Frontal cortex (tissue), 4 donors: Measurements from ENCODE around the gene CDH23. TPM values are rescaled to one million over a fixed set of nuclear protein-coding genes. Genes with fewer than 3 reads are reported as not detected.

ENCODE experiments used
- DNase-seq, 2 donors: peaks; one replicate each; pipeline ENCODE4 v3.0.0; 2012; ENCODE audit warnings: low spot score in 2 of 2
- FAIRE-seq: peaks from 2 replicates; lab custom pipeline; 2012; peaks lifted over from hg19 to GRCh38; lab: Jason Lieb, UNC
- total RNA-seq: library from RNA; depleted of rRNA; stranded (reverse); fragments of >200 nt; gene quantifications from one replicate; pipeline ENCODE4 v1.2.3, GENCODE V29; 2014
- donor health status: control.
- donor health status: control.
- donor health status: control.

The CDH23 gene
- total RNA-seq, 1 donor from 2014 or later: 3.3 TPM

- no peak for FAIRE-seq
- DNase-seq: no peak
Measured at GRCh38 chr10:71765176-71765904, 368.6 kb downstream of the CDH23 start.

GRCh38 chr10:71765906-71766716 is 369.4 kb downstream of the CDH23 start:
- no peak for DNase-seq
- FAIRE-seq: no peak

GRCh38 chr10:71766717-71767419 is 370.1 kb downstream of the CDH23 start:
- DNase-seq: no peak
- no peak for FAIRE-seq

- FAIRE-seq (no peak), DNase-seq (no peak)
Measured at GRCh38 chr10:71767420-71768035, 370.8 kb downstream of the CDH23 start.

GRCh38 chr10:71769279-71769823 is 372.6 kb downstream of the CDH23 start:
- DNase-seq: no peak
- no peak for FAIRE-seq

- FAIRE-seq (no peak), DNase-seq (no peak)
Measured at GRCh38 chr10:71770255-71770654, 373.5 kb downstream of the CDH23 start.

GRCh38 chr10:71770789-71771188 is 374.1 kb downstream of the CDH23 start:
- DNase-seq (no peak), FAIRE-seq (no peak)

GRCh38 chr10:71771204-71771603 is 374.5 kb downstream of the CDH23 start:
- no peak for DNase-seq
- no peak for FAIRE-seq

GRCh38 chr10:71771821-71772617 is 375.3 kb downstream of the CDH23 start:
- FAIRE-seq (no peak), DNase-seq (peak in 1 of 2 donors; percentile 67)

GRCh38 chr10:71772832-71773220 is 376.1 kb downstream of the CDH23 start:
- FAIRE-seq: no peak
- DNase-seq: no peak

- DNase-seq (peak; percentile 73 to 93), FAIRE-seq (no peak)
Measured at GRCh38 chr10:71773221-71773971, 376.7 kb downstream of the CDH23 start, which contains the start of gene VSIR. Gene VSIR (minus strand): TSS chr10:71773520. CDS start chr10:71773439, 81 bp downstream.

- FAIRE-seq (no peak), DNase-seq (no peak)
Measured at GRCh38 chr10:71774916-71775702, 378.4 kb downstream of the CDH23 start.

GRCh38 chr10:71776481-71776925 is 379.8 kb downstream of the CDH23 start:
- no peak for FAIRE-seq
- DNase-seq: no peak

- no peak for DNase-seq
- FAIRE-seq: no peak
Measured at GRCh38 chr10:71777213-71777985, 380.7 kb downstream of the CDH23 start.

GRCh38 chr10:71778071-71778825 is 381.5 kb downstream of the CDH23 start:
- no peak for DNase-seq
- no peak for FAIRE-seq

GRCh38 chr10:71779641-71780040 is 382.9 kb downstream of the CDH23 start:
- no peak for FAIRE-seq

More at GRCh38 chr10:71779641-71780040, 382.9 kb downstream of the CDH23 start:
- DNase-seq: no peak
